Measurements from ENCODE around the gene MMP15.
"Not testable (repeated sequence)": the region's sequence is repeated elsewhere in the genome, so short reads cannot be mapped to it uniquely, and the experiment has no call there.

The MMP15 gene

GRCh38 chr16:57999971-58000705, 25.4 kb upstream of the MMP15 start, which contains the start of gene ZNF319:
Gene ZNF319 (minus strand): TSS chr16:58000672. CDS start chr16:57998265, 2,407 bp downstream.
- no peak for TF ChIP-seq CTCF (IDR thresholded peaks at IDR 0.05)
- Histone ChIP-seq H3K27me3 (no peaks in the 10 kb centered on the region), H3K36me3 (peaks cover 55% of the 10 kb centered on the region), H3K4me1 (ENCODE audit: control insufficient read depth in 1 of 2, insufficient read depth in 1 of 2, low read depth in 1 of 2, low read length in 1 of 2) (peaks cover 54 to 56% of the 10 kb centered on the region in 2 experiments), H3K4me3 (ENCODE audit: low read depth in 1 of 2, low read length in 1 of 2) (peak within 1 kb of the TSS; percentile 91 to 97), H3K9me3 (no peaks in the 10 kb centered on the region), H3K27ac (peak within 1 kb of the TSS; percentile 94)

GRCh38 chr16:58000706-58001676, 24.6 kb upstream of the MMP15 start, which contains the start of gene USB1:
Gene USB1 (plus strand): TSS chr16:58001407. CDS start chr16:58001484, 77 bp downstream.
- Histone ChIP-seq H3K4me1 (ENCODE audit: control insufficient read depth in 1 of 2, insufficient read depth in 1 of 2, low read depth in 1 of 2, low read length in 1 of 2) (peaks cover 45 to 47% of the 10 kb centered on the region in 2 experiments), H3K36me3 (peaks cover 46% of the 10 kb centered on the region)

GRCh38 chr16:58001781-58002415, 23.7 kb upstream of the MMP15 start:
- peak overlapping the region; percentile 94 for H3K27ac ChIP-seq
- peaks cover 38 to 42% of the 10 kb centered on the region in 2 experiments for H3K4me1 ChIP-seq (ENCODE audit: control insufficient read depth in 1 of 2, insufficient read depth in 1 of 2, low read depth in 1 of 2, low read length in 1 of 2)
- TF ChIP-seq CTCF (IDR thresholded peaks at IDR 0.05), result no peak
- H3K9me3 ChIP-seq, result no peaks in the 10 kb centered on the region
- no peaks in the 10 kb centered on the region for H3K27me3 ChIP-seq
- peaks cover 37% of the 10 kb centered on the region for H3K36me3 ChIP-seq
- H3K4me3 ChIP-seq (ENCODE audit: low read depth in 1 of 2, low read length in 1 of 2), result peak overlapping the region; percentile 91 to 97

More at GRCh38 chr16:58000706-58001676, 24.6 kb upstream of the MMP15 start, which contains the start of gene USB1:
- TF ChIP-seq CTCF (IDR thresholded peaks at IDR 0.05), result peak; percentile 66
- Histone ChIP-seq H3K9me3 (no peaks in the 10 kb centered on the region), H3K27me3 (no peaks in the 10 kb centered on the region), H3K27ac (peak within 1 kb of the TSS; percentile 94), H3K4me3 (ENCODE audit: low read depth in 1 of 2, low read length in 1 of 2) (peak within 1 kb of the TSS; percentile 91 to 97)

- Histone ChIP-seq H3K27ac (no peak overlapping the region), H3K27me3 (no peaks in the 10 kb centered on the region), H3K36me3 (peaks cover 34% of the 10 kb centered on the region), H3K9me3 (no peaks in the 10 kb centered on the region), H3K4me3 (ENCODE audit: low read depth in 1 of 2, low read length in 1 of 2) (no peak overlapping the region), H3K4me1 (ENCODE audit: control insufficient read depth in 1 of 2, insufficient read depth in 1 of 2, low read depth in 1 of 2, low read length in 1 of 2) (peaks cover 33 to 37% of the 10 kb centered on the region in 2 experiments)
- no peak for TF ChIP-seq CTCF (IDR thresholded peaks at IDR 0.05)
These were observed 23.1 kb upstream of the MMP15 start for GRCh38 chr16:58002416-58002800.

GRCh38 chr16:58002936-58003335, 22.6 kb upstream of the MMP15 start:
- H3K27me3 ChIP-seq, result no peaks in the 10 kb centered on the region
- no peak overlapping the region for H3K4me3 ChIP-seq (ENCODE audit: low read depth in 1 of 2, low read length in 1 of 2)
- peaks cover 31% of the 10 kb centered on the region for H3K36me3 ChIP-seq
- H3K27ac ChIP-seq, result no peak overlapping the region
- H3K4me1 ChIP-seq (ENCODE audit: control insufficient read depth in 1 of 2, insufficient read depth in 1 of 2, low read depth in 1 of 2, low read length in 1 of 2), result peaks cover 28 to 32% of the 10 kb centered on the region in 2 experiments
- TF ChIP-seq CTCF (IDR thresholded peaks at IDR 0.05), result no peak
- H3K9me3 ChIP-seq, result no peaks in the 10 kb centered on the region

GRCh38 chr16:58004736-58005135, 20.8 kb upstream of the MMP15 start:
- not testable (repeated sequence) for H3K27me3 ChIP-seq; H3K27ac ChIP-seq; H3K9me3 ChIP-seq; H3K4me3 ChIP-seq (ENCODE audit: low read depth in 1 of 2, low read length in 1 of 2)
- peaks cover 31% of the 10 kb centered on the region for H3K36me3 ChIP-seq
- peaks cover 10 to 14% of the 10 kb centered on the region in 2 experiments for H3K4me1 ChIP-seq (ENCODE audit: control insufficient read depth in 1 of 2, insufficient read depth in 1 of 2, low read depth in 1 of 2, low read length in 1 of 2)
